ENCODE data around the gene SEL1L2. TPM values are rescaled to one million over a fixed set of nuclear protein-coding genes. Genes with fewer than 3 reads are reported as not detected.

SEL1L2 gene
- total RNA-seq, 1 experiment from 2014 or later, result not detected

DNA sequence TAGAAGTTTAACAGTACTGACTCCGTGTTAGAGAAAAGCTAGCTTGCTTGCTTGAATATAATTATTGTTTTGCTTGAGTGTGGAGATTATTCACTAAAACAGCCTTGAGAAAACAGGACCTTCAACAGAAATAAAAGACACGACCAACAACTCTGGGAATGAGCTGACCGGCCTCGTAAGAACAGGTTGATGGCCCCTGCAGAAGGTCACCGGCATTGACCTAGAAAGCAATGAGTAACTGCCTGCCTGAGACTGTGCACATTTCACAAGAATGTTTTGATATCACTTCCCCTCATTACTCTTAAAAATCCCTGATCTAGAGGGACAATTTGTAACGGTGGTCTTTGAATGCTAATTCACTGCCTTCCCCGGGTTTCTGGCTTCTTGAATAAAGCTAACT is 49.4 kb downstream of the SEL1L2 start:
- peaks cover 14% of the 10 kb centered on the region for H3K27me3 Mint-ChIP-seq (ENCODE audit: insufficient read depth, unreplicated experiment)
- no peak overlapping the region for H3K4me3 Mint-ChIP-seq (ENCODE audit: unreplicated experiment)
- intact Hi-C loops (cut with micrococcal nuclease; ENCODE audit: unreplicated experiment), result no loop called here
- H3K36me3 ChIP-seq (ENCODE audit: control insufficient read depth, insufficient read depth, low read length), result no peaks in the 10 kb centered on the region
- CTCF ChIA-PET, result no interaction called here
- no peaks in the 10 kb centered on the region for H3K9me3 Mint-ChIP-seq (ENCODE audit: unreplicated experiment)
- no peaks in the 10 kb centered on the region for H3K36me3 Mint-ChIP-seq (ENCODE audit: insufficient read depth, unreplicated experiment)
- H3K4me1 ChIP-seq, result no peaks in the 10 kb centered on the region
- H3K4me3 ChIP-seq (ENCODE audit: low read depth, low read length), result no peak overlapping the region
- H3K27me3 ChIP-seq (replicated peaks; ENCODE audit: control insufficient read depth, insufficient read depth, low read length), result no peaks in the 10 kb centered on the region
- no peaks in the 10 kb centered on the region for H3K4me1 Mint-ChIP-seq (ENCODE audit: low read depth, unreplicated experiment)
- 0 out of 2 replicates have a peak, but pooled peaks cover 6% of the 10 kb centered on the region for H3K9me3 ChIP-seq
- TF ChIP-seq, protein P1, sequence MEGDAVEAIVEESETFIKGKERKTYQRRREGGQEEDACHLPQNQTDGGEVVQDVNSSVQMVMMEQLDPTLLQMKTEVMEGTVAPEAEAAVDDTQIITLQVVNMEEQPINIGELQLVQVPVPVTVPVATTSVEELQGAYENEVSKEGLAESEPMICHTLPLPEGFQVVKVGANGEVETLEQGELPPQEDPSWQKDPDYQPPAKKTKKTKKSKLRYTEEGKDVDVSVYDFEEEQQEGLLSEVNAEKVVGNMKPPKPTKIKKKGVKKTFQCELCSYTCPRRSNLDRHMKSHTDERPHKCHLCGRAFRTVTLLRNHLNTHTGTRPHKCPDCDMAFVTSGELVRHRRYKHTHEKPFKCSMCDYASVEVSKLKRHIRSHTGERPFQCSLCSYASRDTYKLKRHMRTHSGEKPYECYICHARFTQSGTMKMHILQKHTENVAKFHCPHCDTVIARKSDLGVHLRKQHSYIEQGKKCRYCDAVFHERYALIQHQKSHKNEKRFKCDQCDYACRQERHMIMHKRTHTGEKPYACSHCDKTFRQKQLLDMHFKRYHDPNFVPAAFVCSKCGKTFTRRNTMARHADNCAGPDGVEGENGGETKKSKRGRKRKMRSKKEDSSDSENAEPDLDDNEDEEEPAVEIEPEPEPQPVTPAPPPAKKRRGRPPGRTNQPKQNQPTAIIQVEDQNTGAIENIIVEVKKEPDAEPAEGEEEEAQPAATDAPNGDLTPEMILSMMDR (IDR thresholded peaks at IDR 0.05; ENCODE audit: insufficient read depth in 1 of 2, low read depth in 1 of 2, low read length in 1 of 2, severe bottlenecking in 1 of 2, unreplicated experiment in 1 of 2), result no peak
- DNase-seq, result no peak
- POLR2A ChIA-PET, result no interaction called here
- BruUV-seq (replicated peaks), result no TSS peak
- H3K27ac Mint-ChIP-seq (ENCODE audit: unreplicated experiment), result no peak overlapping the region

DNA sequence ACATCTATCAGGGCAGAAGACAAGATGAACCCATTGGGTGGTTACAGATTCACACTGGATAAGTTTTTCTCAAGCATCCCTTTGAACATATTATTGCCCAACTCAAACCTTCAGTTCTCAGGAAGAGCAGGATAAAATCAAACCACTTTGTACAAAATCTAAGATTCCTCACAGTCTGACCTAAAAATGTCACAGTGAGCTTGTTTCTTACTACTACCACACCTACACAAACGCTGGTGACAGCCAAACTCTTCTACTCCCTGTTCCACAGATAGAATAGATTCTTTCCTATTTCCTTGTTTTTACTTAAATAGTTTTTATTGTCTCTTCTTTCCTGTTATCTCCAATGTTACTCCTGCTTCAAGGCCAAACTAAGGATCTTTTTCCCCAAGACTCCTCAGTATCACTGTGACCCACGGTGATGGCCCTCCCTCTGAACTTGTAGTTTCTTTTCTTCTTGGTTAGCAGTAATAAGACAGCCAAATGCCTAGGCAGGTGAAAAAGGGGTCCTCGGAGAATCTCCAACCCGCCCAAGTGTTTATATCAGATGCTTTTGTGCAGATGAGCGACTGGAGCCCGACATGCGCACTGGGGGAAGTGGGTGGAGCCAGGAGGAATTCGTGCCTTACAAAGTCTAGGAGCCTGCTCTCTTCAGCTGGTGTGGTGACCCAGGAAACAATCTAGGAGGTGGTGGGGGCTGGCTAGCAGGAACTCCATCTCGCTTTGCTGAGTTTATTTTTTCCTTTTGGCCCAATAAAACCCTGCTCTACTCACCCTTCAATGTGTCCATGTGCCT is 53.4 kb downstream of the SEL1L2 start:
- ChIA-PET POLR2A (no interaction called here), CTCF (no interaction called here)
- H3K36me3 ChIP-seq (ENCODE audit: control insufficient read depth, insufficient read depth, low read length), result no peaks in the 10 kb centered on the region
- H3K9me3 ChIP-seq, result 0 out of 2 replicates have a peak, but pooled peaks cover 3% of the 10 kb centered on the region
- no peaks in the 10 kb centered on the region for H3K36me3 Mint-ChIP-seq (ENCODE audit: insufficient read depth, unreplicated experiment)
- no peaks in the 10 kb centered on the region for H3K4me1 Mint-ChIP-seq (ENCODE audit: low read depth, unreplicated experiment)
- no peak overlapping the region for H3K4me3 ChIP-seq (ENCODE audit: low read depth, low read length)
- DNase-seq, result no peak
- peaks cover 4% of the 10 kb centered on the region for H3K27me3 Mint-ChIP-seq (ENCODE audit: insufficient read depth, unreplicated experiment)
- H3K4me1 ChIP-seq, result no peaks in the 10 kb centered on the region
- BruUV-seq (replicated peaks), result no TSS peak
- intact Hi-C loops (cut with micrococcal nuclease; ENCODE audit: unreplicated experiment), result no loop called here
- H3K27me3 ChIP-seq (replicated peaks; ENCODE audit: control insufficient read depth, insufficient read depth, low read length), result no peaks in the 10 kb centered on the region
- no peak overlapping the region for H3K4me3 Mint-ChIP-seq (ENCODE audit: unreplicated experiment)
- no peak overlapping the region for H3K27ac Mint-ChIP-seq (ENCODE audit: unreplicated experiment)
- H3K9me3 Mint-ChIP-seq (ENCODE audit: unreplicated experiment), result no peaks in the 10 kb centered on the region
- TF ChIP-seq, protein P1 (IDR thresholded peaks at IDR 0.05; ENCODE audit: insufficient read depth in 1 of 2, low read depth in 1 of 2, low read length in 1 of 2, severe bottlenecking in 1 of 2, unreplicated experiment in 1 of 2), result no peak

DNA sequence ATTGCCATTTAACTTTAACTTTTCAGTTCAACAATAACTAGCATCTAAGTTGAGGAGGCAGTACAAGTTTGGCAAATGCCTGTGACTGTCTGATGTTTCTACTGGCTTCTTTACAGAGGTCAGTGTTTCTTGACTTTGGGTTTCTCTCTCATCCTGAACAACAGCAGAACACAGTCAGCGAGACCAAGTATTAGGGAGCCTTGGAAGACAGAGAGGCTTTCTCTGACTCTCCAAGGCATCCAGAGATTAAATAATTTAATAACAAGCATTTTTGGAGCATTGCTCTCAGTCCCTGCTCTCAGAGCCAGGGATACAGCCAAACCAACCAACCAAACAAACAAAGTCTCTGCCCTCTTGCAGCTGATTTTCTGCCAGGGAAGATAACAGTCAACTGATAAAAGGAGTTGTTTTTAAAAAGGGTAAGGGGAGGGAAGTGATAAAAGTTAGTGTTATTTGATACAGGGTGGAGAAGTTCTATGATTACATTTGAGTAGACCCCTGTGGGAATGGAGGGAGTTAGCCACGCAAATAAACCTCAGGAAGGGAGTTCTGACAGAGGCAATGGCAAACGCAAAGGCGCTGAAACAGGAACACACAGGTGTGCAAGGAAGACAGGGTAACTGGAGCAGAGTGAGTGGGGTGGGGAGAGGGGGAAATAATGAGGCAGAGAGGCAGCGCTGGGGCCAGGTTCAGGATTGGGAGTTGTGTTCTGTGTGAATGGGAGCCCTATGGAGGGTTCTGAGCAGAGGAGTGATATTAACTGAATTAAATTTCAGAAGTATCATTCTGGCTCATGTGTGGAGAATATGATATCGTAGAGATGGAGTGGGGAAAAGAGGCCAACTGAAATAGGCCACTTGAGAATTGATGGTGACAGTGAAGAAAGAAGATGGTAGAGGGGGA is 55.2 kb downstream of the SEL1L2 start:
- POLR2A ChIA-PET, result no interaction called here
- Mint-ChIP-seq H3K9me3 (ENCODE audit: unreplicated experiment) (no peaks in the 10 kb centered on the region), H3K4me1 (ENCODE audit: low read depth, unreplicated experiment) (no peaks in the 10 kb centered on the region), H3K36me3 (ENCODE audit: insufficient read depth, unreplicated experiment) (no peaks in the 10 kb centered on the region), H3K27me3 (ENCODE audit: insufficient read depth, unreplicated experiment) (peaks cover 4% of the 10 kb centered on the region), H3K27ac (ENCODE audit: unreplicated experiment) (no peak overlapping the region), H3K4me3 (ENCODE audit: unreplicated experiment) (no peak overlapping the region)
- CTCF ChIA-PET, result no interaction called here
- no peaks in the 10 kb centered on the region for H3K36me3 ChIP-seq (ENCODE audit: control insufficient read depth, insufficient read depth, low read length)
- H3K4me3 ChIP-seq (ENCODE audit: low read depth, low read length), result no peak overlapping the region
- intact Hi-C loops (cut with micrococcal nuclease; ENCODE audit: unreplicated experiment), result no loop called here
- H3K4me1 ChIP-seq, result no peaks in the 10 kb centered on the region
- no peaks in the 10 kb centered on the region for H3K27me3 ChIP-seq (replicated peaks; ENCODE audit: control insufficient read depth, insufficient read depth, low read length)
- no TSS peak for BruUV-seq (replicated peaks)
- TF ChIP-seq, protein P1 (IDR thresholded peaks at IDR 0.05; ENCODE audit: insufficient read depth in 1 of 2, low read depth in 1 of 2, low read length in 1 of 2, severe bottlenecking in 1 of 2, unreplicated experiment in 1 of 2), result no peak
- 0 out of 2 replicates have a peak, but pooled peaks cover 3% of the 10 kb centered on the region for H3K9me3 ChIP-seq
- DNase-seq, result no peak

All from Caco-2 (cell line).